Measurements from ENCODE around the gene LHFPL5. TPM values are rescaled to one million over a fixed set of nuclear protein-coding genes. Genes with fewer than 3 reads are reported as not detected.

The LHFPL5 gene
- not detected for total RNA-seq

GRCh38 chr6:35804996-35805736 is at the start of gene LHFPL5:
Gene LHFPL5, plus strand, starts transcription at chr6:35805352. Its CDS starts 319 bp downstream, at chr6:35805671.
- DNase-seq (ENCODE audit: low spot score) (no peak), ATAC-seq (peak; percentile 100)

- DNase-seq (ENCODE audit: low spot score) (no peak), ATAC-seq (peak; percentile 74)
Observed at GRCh38 chr6:35757456-35758123, 47.6 kb upstream of the LHFPL5 start.

- DNase-seq (ENCODE audit: low spot score), result no peak
- ATAC-seq, result no peak
Observed at GRCh38 chr6:35759426-35759825, 45.7 kb upstream of the LHFPL5 start.

GRCh38 chr6:35765739-35766138 is 39.4 kb upstream of the LHFPL5 start:
- DNase-seq (ENCODE audit: low spot score), result no peak
- ATAC-seq, result no peak

GRCh38 chr6:35769211-35769610 is 35.9 kb upstream of the LHFPL5 start:
- no peak for ATAC-seq
- no peak for DNase-seq (ENCODE audit: low spot score)

- DNase-seq (ENCODE audit: low spot score), result no peak
- no peak for ATAC-seq
Observed at GRCh38 chr6:35771343-35771627, 33.9 kb upstream of the LHFPL5 start.

GRCh38 chr6:35774116-35774794 is 30.9 kb upstream of the LHFPL5 start:
- ATAC-seq (no peak), DNase-seq (ENCODE audit: low spot score) (no peak)

GRCh38 chr6:35775031-35775430 is 30.1 kb upstream of the LHFPL5 start:
- no peak for ATAC-seq

GRCh38 chr6:35776364-35777215 is 28.6 kb upstream of the LHFPL5 start, which contains the start of gene CLPSL2:
Gene CLPSL2, plus strand, starts transcription at chr6:35776598. Its CDS starts 21 bp downstream, at chr6:35776619.
- ATAC-seq (peak; percentile 43), DNase-seq (ENCODE audit: low spot score) (no peak)

More at GRCh38 chr6:35775031-35775430, 30.1 kb upstream of the LHFPL5 start:
- no peak for DNase-seq (ENCODE audit: low spot score)

GRCh38 chr6:35777356-35778102 is 27.6 kb upstream of the LHFPL5 start:
- DNase-seq (ENCODE audit: low spot score), result no peak
- ATAC-seq, result no peak

- DNase-seq (ENCODE audit: low spot score), result no peak
Observed at GRCh38 chr6:35778437-35778836, 26.7 kb upstream of the LHFPL5 start.

GRCh38 chr6:35780719-35781118 is 24.4 kb upstream of the LHFPL5 start, which contains the start of gene CLPSL1:
Gene CLPSL1, plus strand, starts transcription at chr6:35781019. Its CDS starts 92 bp downstream, at chr6:35781111.
- DNase-seq (ENCODE audit: low spot score), result no peak
- no peak for ATAC-seq

More at GRCh38 chr6:35778437-35778836, 26.7 kb upstream of the LHFPL5 start:
- ATAC-seq, result no peak

GRCh38 chr6:35781290-35781689 is 23.9 kb upstream of the LHFPL5 start:
- ATAC-seq (no peak), DNase-seq (ENCODE audit: low spot score) (no peak)

GRCh38 chr6:35782424-35782823 is 22.7 kb upstream of the LHFPL5 start:
- peak; percentile 89 for ATAC-seq
- peak; percentile 79 for DNase-seq (ENCODE audit: low spot score)

- ATAC-seq (no peak), DNase-seq (ENCODE audit: low spot score) (no peak)
Observed at GRCh38 chr6:35784200-35784599, 21.0 kb upstream of the LHFPL5 start.

GRCh38 chr6:35786272-35786671 is 18.9 kb upstream of the LHFPL5 start:
- no peak for DNase-seq (ENCODE audit: low spot score)
- ATAC-seq, result no peak

- DNase-seq (ENCODE audit: low spot score) (no peak), ATAC-seq (no peak)
Observed at GRCh38 chr6:35786810-35787209, 18.3 kb upstream of the LHFPL5 start.

GRCh38 chr6:35787266-35788218 is 17.6 kb upstream of the LHFPL5 start:
- DNase-seq (ENCODE audit: low spot score) (no peak), ATAC-seq (peak; percentile 84)

- ATAC-seq (no peak), DNase-seq (ENCODE audit: low spot score) (no peak)
Observed at GRCh38 chr6:35788423-35788982, 16.6 kb upstream of the LHFPL5 start.

All from left lobe of liver (tissue), 2 donors.